Progenitor cell of endocrine pancreas (in vitro differentiated cells): ENCODE measurements around the gene EVI5L. TPM values are rescaled to one million over a fixed set of nuclear protein-coding genes. Genes with fewer than 3 reads are reported as not detected.

Experiments
- DNase-seq: peaks from one replicate; pipeline ENCODE4 v3.0.0; 2021; ENCODE audit warnings: low spot score; ENCODE audit not compliant: unreplicated experiment
- H3K27ac Mint-ChIP-seq: 2 replicates; pipeline ENCODE4 v1.8.0; 2021; ENCODE audit warnings: mild to moderate bottlenecking, moderate library complexity, mixed read lengths
- H3K27me3 Mint-ChIP-seq: 2 replicates; pipeline ENCODE4 v1.8.0; 2021; ENCODE audit warnings: mixed read lengths
- H3K36me3 Mint-ChIP-seq: 2 replicates; pipeline ENCODE4 v1.8.0; 2022; ENCODE audit warnings: mixed read lengths; ENCODE audit not compliant: insufficient read depth
- H3K4me1 Mint-ChIP-seq: 2 replicates; pipeline ENCODE4 v1.8.0; 2021; ENCODE audit warnings: low read depth, mixed read lengths
- H3K4me3 Mint-ChIP-seq: 2 replicates; pipeline ENCODE4 v1.8.0; 2021; ENCODE audit warnings: low read depth, mild to moderate bottlenecking, moderate library complexity, mixed read lengths
- H3K9me3 Mint-ChIP-seq: 2 replicates; pipeline ENCODE4 v1.8.0; 2021; ENCODE audit warnings: low read depth, mixed read lengths
- CTCF ChIP-seq: fragments of 200-600 bp; sonication (generic); IDR thresholded peaks from one replicate; pipeline ENCODE4 v1.5.0; 2021; ENCODE audit warnings: antibody characterized with exemption, mild to moderate bottlenecking; ENCODE audit not compliant: unreplicated experiment
- long read RNA-seq: library from polyadenylated mRNA; unstranded; transcript quantifications from one replicate; pipeline ENCODE4 v2.0.0, GENCODE V29; 2020
- total RNA-seq: library from RNA; stranded (reverse); gene quantifications from 2 replicates; pipeline ENCODE4 v1.2.1, GENCODE V29; 2021

Gene EVI5L
- total RNA-seq: 15.2 and 16.2 TPM in 2 replicates
- long read RNA-seq: 0 reads

- H3K4me1 Mint-ChIP-seq: peaks cover 11% of the 10 kb centered on the region
- H3K36me3 Mint-ChIP-seq: no peaks in the 10 kb centered on the region
- TF ChIP-seq CTCF: no peak
- H3K27ac Mint-ChIP-seq: peak within 1 kb of the TSS; percentile 73
- no peaks in the 10 kb centered on the region for H3K9me3 Mint-ChIP-seq
- H3K27me3 Mint-ChIP-seq: peaks cover 28% of the 10 kb centered on the region
- peak within 1 kb of the TSS; percentile 78 for H3K4me3 Mint-ChIP-seq
- peak; percentile 99 for DNase-seq
Measured at GRCh38 chr19:7829561-7830271, at the start of gene EVI5L. Gene EVI5L (plus strand): TSS chr19:7830218. CDS start chr19:7846543, 16,325 bp downstream.

GRCh38 chr19:7781157-7781556, 48.9 kb upstream of the EVI5L start:
- no peak for DNase-seq
- Mint-ChIP-seq H3K36me3 (no peaks in the 10 kb centered on the region), H3K9me3 (no peaks in the 10 kb centered on the region), H3K4me3 (no peak overlapping the region), H3K4me1 (peaks cover 4% of the 10 kb centered on the region), H3K27ac (no peak overlapping the region), H3K27me3 (peaks cover 67% of the 10 kb centered on the region)
- no peak for TF ChIP-seq CTCF

GRCh38 chr19:7783991-7784423, 46.0 kb upstream of the EVI5L start:
- Mint-ChIP-seq H3K9me3 (no peaks in the 10 kb centered on the region), H3K4me3 (no peak overlapping the region), H3K27me3 (peaks cover 81% of the 10 kb centered on the region), H3K4me1 (no peaks in the 10 kb centered on the region), H3K36me3 (no peaks in the 10 kb centered on the region), H3K27ac (no peak overlapping the region)
- TF ChIP-seq CTCF: no peak
- no peak for DNase-seq

- Mint-ChIP-seq H3K36me3 (no peaks in the 10 kb centered on the region), H3K9me3 (no peaks in the 10 kb centered on the region), H3K4me1 (no peaks in the 10 kb centered on the region), H3K27me3 (peaks cover 89% of the 10 kb centered on the region), H3K4me3 (no peak overlapping the region), H3K27ac (no peak overlapping the region)
- no peak for TF ChIP-seq CTCF
- no peak for DNase-seq
Measured at GRCh38 chr19:7784856-7785255, 45.2 kb upstream of the EVI5L start.

GRCh38 chr19:7787141-7787540, 42.9 kb upstream of the EVI5L start:
- H3K9me3 Mint-ChIP-seq: no peaks in the 10 kb centered on the region
- peaks cover under 1% of the 10 kb centered on the region for H3K4me1 Mint-ChIP-seq
- no peak overlapping the region for H3K27ac Mint-ChIP-seq
- H3K27me3 Mint-ChIP-seq: peaks cover 80% of the 10 kb centered on the region
- TF ChIP-seq CTCF: no peak
- no peak for DNase-seq
- no peaks in the 10 kb centered on the region for H3K36me3 Mint-ChIP-seq
- no peak overlapping the region for H3K4me3 Mint-ChIP-seq
